ENCODE results near the gene NXNL1. TPM values are rescaled to one million over a fixed set of nuclear protein-coding genes. Genes with fewer than 3 reads are reported as not detected.
"Not testable (repeated sequence)": the region's sequence is repeated elsewhere in the genome, so short reads cannot be mapped to it uniquely, and the experiment has no call there.

NXNL1 gene
- total RNA-seq, 1 donor from 2014 or later: not detected

DNA sequence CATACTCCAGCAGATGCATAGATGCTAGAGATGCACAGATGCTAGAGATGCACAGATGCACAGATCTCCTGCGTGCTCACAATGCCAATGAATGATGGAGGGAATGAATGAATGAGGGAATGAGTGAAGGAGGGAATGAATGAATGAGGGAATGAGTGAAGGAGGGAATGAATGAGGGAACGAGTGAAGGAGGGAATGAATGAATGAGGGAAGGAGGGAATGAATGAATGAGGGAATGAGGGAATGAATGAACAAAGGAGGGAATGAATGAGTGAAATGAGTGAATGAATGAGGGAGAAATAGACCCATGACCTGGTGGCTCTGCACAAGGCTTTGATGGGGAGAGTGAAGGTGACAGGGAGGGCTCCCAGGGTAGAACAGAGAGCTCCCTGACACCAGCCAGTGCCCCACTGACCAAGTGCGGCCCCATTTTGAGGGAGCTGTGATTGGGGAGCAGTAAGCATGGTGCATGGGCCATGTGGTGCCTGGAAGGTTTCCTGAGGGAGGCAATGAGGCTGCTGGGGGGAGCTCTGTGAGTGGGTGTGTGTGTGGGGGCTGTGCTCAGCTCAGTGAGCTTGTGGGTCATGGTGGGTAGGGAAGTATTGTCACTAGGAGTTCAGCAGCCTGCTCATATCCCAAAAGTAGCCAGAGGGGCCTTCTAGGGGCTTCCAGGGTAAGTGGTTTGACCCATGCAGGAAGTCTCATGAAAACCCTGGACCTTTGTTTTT lies 22.3 kb upstream of the NXNL1 start:
- H3K9me3 ChIP-seq: no peaks in the 10 kb centered on the region
- ATAC-seq: no peak
- intact Hi-C loops (cut with DNase I): no loop called here

DNA sequence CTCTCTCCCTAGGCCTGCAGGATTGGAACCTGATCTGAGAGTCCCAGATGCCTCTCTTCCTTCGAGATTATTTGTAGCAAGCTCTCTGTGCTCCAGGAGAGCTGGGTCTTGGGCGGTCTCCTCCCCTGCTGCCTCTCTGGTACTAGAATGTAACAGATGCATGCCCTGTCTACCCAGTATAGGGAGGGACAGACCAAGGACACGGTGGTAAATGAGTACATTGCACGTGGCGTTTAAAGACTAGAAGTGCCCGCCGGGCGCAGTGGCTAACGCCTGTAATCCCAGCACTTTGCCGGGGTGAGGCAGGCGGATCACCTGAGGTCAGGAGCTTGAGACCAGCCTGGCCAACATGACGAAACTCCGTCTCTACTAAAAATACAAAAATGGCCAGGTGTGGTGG lies 21.3 kb upstream of the NXNL1 start:
- intact Hi-C loops (cut with DNase I): no loop called here
- peaks cover 13% of the 10 kb centered on the region for H3K4me1 ChIP-seq
- no peak for DNase-seq
- TF ChIP-seq, protein P1, sequence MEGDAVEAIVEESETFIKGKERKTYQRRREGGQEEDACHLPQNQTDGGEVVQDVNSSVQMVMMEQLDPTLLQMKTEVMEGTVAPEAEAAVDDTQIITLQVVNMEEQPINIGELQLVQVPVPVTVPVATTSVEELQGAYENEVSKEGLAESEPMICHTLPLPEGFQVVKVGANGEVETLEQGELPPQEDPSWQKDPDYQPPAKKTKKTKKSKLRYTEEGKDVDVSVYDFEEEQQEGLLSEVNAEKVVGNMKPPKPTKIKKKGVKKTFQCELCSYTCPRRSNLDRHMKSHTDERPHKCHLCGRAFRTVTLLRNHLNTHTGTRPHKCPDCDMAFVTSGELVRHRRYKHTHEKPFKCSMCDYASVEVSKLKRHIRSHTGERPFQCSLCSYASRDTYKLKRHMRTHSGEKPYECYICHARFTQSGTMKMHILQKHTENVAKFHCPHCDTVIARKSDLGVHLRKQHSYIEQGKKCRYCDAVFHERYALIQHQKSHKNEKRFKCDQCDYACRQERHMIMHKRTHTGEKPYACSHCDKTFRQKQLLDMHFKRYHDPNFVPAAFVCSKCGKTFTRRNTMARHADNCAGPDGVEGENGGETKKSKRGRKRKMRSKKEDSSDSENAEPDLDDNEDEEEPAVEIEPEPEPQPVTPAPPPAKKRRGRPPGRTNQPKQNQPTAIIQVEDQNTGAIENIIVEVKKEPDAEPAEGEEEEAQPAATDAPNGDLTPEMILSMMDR (IDR thresholded peaks at IDR 0.05): no peak
- no peak for ATAC-seq
- no peaks in the 10 kb centered on the region for H3K36me3 ChIP-seq
- H3K9me3 ChIP-seq: no peaks in the 10 kb centered on the region
- H3K27me3 ChIP-seq (ENCODE audit: low read depth): no peaks in the 10 kb centered on the region
- no peak overlapping the region for H3K4me3 ChIP-seq
- no peak overlapping the region for H3K27ac ChIP-seq

More for the DNA sequence above, 22.3 kb upstream of the NXNL1 start:
- no peak overlapping the region for H3K27ac ChIP-seq
- no peak for DNase-seq
- no peaks in the 10 kb centered on the region for H3K36me3 ChIP-seq
- TF ChIP-seq, protein P1 (IDR thresholded peaks at IDR 0.05): no peak
- no peaks in the 10 kb centered on the region for H3K27me3 ChIP-seq (ENCODE audit: low read depth)
- H3K4me3 ChIP-seq: no peak overlapping the region
- peaks cover 20% of the 10 kb centered on the region for H3K4me1 ChIP-seq

DNA sequence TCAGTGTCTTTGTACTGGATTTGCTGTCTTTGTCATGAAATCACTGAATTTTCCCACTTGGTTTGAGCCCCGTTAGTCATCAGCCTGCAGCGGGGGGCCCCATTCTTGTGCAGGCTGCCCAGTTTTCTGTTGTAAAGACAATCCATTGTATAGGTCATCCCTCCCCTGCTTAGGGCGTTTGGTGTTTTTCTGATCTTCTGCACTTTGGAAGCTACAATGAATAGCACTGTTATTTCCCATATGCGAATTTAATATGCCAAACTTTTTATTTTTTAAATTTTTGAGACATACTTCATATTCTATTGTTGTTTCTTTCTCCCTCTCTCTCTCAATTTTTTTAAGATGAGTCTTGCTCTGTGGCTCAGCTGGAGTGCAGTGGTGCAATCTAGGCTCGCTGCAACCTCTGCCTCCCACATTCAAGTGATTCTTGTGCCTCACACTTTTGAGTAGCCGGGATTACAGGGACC lies 18.6 kb upstream of the NXNL1 start:
- Histone ChIP-seq H3K9me3 (no peaks in the 10 kb centered on the region), H3K27ac (no peak overlapping the region), H3K4me1 (peaks cover 27% of the 10 kb centered on the region), H3K4me3 (no peak overlapping the region), H3K27me3 (ENCODE audit: low read depth) (no peaks in the 10 kb centered on the region), H3K36me3 (no peaks in the 10 kb centered on the region)
- ATAC-seq: no peak
- intact Hi-C loops (cut with DNase I): no loop called here
- TF ChIP-seq, protein P1 (IDR thresholded peaks at IDR 0.05): no peak
- DNase-seq: no peak

DNA sequence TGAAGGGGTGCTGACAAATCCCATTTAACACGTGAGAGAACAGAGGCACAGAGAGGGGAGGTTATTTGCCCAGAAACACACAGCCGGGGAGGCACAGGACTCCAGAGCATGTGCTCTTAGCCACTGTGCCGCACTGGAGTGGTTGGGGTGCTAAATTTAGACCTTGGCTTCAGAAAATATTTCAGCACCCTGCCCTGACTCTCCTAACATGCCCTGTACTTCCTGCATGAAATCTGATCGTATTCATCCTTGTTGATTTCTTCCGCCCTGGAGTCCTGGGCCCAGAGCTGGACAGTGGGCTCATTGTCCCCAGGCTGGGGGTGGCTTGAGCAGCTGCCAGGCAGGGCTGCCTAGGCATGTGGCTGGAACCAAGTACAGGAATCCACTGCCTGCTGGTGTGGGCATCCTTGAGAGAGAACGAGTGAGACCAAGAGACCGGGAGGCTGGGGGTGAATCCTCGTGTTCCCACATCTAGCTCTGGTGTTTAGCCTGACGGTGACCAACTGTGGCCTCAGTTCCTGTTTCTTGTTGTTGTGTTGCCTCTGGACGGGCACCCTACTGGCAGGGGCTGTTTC lies 14.9 kb upstream of the NXNL1 start:
- DNase-seq (peak; percentile 64), ATAC-seq (peak; percentile 35 to 66)
- no peak overlapping the region for H3K4me3 ChIP-seq
- TF ChIP-seq, protein P1 (IDR thresholded peaks at IDR 0.05): no peak
- no peaks in the 10 kb centered on the region for H3K27me3 ChIP-seq (ENCODE audit: low read depth)
- H3K36me3 ChIP-seq: no peaks in the 10 kb centered on the region
- H3K9me3 ChIP-seq: no peaks in the 10 kb centered on the region
- H3K27ac ChIP-seq: peak overlapping the region; percentile 71
- H3K4me1 ChIP-seq: peaks cover 30% of the 10 kb centered on the region
- intact Hi-C loops (cut with DNase I): no loop called here

DNA sequence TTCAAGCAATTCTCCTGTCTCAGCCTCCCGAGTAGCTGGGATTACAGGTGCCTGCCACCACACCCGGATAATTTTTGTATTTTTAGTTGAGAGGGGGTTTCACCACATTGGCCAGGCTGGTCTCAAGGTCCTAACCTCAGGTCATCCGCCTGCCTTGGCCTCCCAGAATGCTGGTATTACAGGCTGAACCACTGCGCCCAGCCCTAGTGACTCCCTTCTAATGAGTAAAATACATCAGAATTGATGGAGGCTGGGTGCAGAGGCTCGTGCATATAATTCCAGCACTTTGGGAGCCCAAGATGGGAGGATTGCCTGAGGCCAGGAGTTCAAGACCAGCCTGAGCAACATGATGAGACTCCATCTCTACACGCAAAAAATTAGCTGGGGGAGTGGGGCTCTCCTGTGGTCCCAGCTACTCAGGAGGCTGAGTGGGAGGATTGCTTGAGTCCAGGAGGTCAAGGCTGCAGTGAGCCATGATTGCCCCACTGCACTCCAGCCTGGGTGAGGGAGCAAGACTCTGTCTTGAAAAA lies 14.3 kb upstream of the NXNL1 start:
- Histone ChIP-seq H3K27ac (peak overlapping the region; percentile 71), H3K4me1 (peaks cover 28% of the 10 kb centered on the region)
- not testable (repeated sequence) for DNase-seq

DNA sequence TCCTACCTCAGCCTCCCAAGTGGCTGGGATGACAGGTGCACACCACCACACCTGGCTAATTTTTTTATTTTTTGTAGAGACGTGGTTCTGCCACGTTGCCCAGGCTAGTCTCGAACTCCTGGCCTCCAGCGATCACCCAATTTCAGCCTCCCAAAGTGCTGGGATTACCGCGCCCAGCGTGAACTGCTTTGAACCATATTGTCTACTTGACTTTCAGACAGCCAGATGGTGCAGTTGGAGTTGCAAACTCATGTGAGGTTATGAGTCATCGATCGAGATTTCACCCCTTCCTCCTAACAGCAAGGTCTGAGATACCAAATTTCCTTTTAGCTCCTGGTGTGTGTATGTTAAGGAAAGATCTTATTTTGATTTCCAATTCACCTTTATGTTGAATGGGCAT lies 12.3 kb upstream of the NXNL1 start:
- no peak for ATAC-seq
- Histone ChIP-seq H3K27me3 (ENCODE audit: low read depth) (no peaks in the 10 kb centered on the region), H3K9me3 (no peaks in the 10 kb centered on the region), H3K4me1 (peaks cover 42% of the 10 kb centered on the region), H3K36me3 (no peaks in the 10 kb centered on the region), H3K27ac (peak overlapping the region; percentile 28), H3K4me3 (no peak overlapping the region)
- TF ChIP-seq, protein P1 (IDR thresholded peaks at IDR 0.05): no peak
- intact Hi-C loops (cut with DNase I): no loop called here
- DNase-seq: no peak

More for the DNA sequence above, 14.3 kb upstream of the NXNL1 start:
- H3K36me3 ChIP-seq; H3K27me3 ChIP-seq (ENCODE audit: low read depth); H3K9me3 ChIP-seq; H3K4me3 ChIP-seq; ATAC-seq; intact Hi-C loops (cut with DNase I): not testable (repeated sequence)

All from lower lobe of right lung (tissue), 2 donors.